NCI-H524 treated with DMSO at 0.1 percent for 48 hours (cell line): Measurements from ENCODE around the gene MCM6.
A peak's percentile ranks its signal among the peaks of the same experiment; 100 is the strongest.
"Not testable (repeated sequence)": the region's sequence is repeated elsewhere in the genome, so short reads cannot be mapped to it uniquely, and the experiment has no call there.

Experiments used
- DNase-seq: peaks from one replicate; lab custom pipeline; 2025; lab: John Stamatoyannopoulos, UW

MCM6 gene

DNA sequence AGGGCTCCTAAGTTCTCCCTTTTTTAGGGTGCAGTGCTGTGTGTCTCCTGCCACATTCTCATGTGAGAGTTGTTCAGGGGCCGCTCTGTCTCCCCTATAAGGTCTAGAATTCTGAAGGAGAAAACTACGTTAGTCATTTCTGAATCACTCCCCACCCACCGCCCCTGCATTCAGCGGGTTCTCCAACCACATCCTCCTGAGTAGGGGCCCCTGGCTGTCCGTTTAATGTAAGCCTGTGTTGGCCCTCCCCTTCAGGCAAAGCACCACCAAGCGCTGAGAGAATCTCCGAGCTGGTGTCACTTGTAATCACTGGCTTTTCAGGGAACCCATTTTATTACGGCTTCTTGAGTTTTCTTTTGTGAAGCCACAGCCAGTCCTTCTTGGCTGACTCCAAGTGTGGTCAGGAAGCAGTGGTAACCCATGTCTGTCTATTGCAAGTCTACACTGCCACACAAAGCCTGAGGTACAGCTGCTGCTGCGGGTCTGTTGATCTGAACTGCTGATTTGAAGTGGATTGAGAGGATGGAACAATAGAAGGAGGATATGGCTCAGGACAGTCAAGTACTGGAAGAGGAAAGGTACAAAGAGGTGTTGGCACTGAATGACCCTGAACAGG, 56.1 kb downstream of the MCM6 start:
- DNase-seq = no peak

DNA sequence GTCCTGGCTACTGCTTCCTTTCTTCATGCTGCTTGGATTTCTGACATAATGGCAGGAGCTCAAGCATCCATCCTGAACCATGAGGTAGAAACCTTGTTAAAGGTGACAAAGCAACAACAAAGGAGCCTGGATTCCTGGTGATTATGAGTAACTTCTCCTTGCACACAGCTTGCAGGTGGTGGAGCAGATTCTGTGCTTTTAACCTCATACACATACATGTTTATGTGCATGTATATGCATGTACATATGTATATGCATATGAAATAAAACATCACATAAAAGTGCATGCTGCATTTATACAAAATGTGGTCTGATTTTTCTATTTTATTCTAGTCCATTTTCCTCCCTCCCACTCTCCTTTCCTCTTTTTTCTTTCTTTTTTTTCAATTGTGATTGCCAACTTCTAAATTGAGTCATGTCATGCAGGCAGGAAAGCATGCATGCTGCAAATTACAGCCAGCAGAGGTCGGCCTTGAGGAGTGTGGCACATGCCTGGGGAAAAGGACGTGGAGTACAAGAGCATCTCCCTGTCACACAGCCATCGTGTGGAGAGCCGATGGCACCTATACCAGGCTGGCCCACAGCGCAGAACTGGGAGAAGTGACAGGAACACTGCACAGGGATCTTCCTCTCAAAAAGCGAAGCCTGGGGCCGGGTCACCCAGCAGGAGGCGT, 57.2 kb downstream of the MCM6 start:
- DNase-seq = no peak

- no peak for DNase-seq
Observed at GRCh38 chr2:135817951-135818350, 58.3 kb downstream of the MCM6 start.

DNA sequence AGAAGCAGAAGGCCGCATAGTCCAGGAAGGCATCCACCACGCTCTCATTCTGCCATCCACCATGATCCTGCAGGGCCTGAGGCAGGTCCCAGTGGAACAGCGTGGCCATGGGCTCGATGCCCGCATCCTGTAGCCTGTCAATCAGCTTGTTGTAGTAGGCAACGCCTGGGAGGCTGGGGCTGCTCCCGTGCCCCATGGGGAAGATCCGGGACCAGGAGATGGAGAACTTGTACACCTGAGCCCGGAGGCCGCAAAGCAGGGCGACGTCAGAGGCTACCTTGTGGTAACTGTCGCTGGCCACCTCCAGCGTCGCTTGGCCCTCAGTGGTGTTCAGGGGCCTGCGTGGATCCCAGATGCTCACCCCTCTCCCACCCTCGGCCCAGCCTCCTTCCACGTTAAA, 58.8 kb downstream of the MCM6 start:
- no peak for DNase-seq

GRCh38 chr2:135815269-135815668, 61.0 kb downstream of the MCM6 start:
- no peak for DNase-seq

GRCh38 chr2:135812907-135813511, 63.2 kb downstream of the MCM6 start:
- no peak for DNase-seq

DNA sequence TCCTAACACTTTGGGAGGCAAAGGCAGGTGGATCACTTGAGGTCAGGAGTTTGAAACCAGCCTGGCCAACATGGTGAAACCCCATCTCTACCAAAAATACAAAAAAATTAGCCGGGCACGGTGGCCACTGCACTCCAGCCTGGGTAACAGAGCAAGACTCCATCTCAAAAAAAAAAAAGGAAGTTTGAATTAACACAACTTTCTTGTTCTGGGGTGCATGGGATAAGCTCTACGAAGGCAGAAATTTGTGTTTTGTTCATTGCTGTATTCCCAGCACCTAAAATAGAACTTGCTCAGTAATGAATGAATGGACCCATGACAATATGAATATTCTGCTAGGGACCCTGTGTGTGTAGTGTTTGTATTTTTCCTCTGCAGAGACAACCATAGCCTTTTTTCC, 68.4 kb downstream of the MCM6 start:
- DNase-seq = not testable (repeated sequence)

GRCh38 chr2:135803278-135803677, 73.0 kb downstream of the MCM6 start:
- no peak for DNase-seq

DNA sequence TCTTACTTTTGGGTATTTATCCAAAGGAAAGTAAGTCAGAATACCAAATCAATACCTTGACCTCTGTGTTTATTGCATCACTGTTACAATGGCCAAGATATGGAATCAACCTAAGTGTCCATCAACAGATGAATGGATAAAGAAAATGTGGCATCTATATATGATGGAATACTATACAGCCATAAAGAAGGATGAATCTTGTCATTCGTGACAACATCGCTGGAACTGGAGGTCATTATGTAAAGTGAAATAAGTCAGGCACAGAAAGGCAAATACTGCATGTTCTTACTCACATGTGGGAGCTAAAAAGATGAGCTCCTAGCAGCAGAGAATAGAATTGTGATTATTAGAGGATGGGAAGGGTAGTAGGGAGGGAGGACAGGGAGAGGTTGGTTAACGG, 73.9 kb downstream of the MCM6 start:
- DNase-seq = no peak

GRCh38 chr2:135800513-135801460, 75.5 kb downstream of the MCM6 start:
- no peak for DNase-seq

- no peak for DNase-seq
Observed at GRCh38 chr2:135799738-135800137, 76.5 kb downstream of the MCM6 start.

DNA sequence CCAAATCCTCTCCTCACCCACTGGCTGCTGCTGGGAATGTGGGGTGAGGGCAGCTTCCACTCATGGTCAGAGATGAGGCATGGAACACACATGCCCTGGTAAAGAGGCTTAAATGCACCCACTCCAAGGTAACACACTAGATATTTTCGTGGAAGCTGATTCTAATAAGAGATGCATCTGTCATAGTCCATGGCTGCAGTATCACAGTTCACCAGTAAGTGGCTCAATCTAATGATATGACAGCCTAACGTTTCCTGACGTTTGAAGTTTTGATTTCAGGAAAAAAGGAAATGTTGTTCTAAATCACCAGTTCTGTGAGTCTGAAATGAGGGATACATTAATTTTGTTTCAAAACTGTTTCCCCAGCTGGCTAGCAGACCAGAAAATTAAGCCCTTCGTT, 77.5 kb downstream of the MCM6 start:
- DNase-seq = no peak

- DNase-seq = no peak
Observed at GRCh38 chr2:135798275-135798705, 78.0 kb downstream of the MCM6 start.

GRCh38 chr2:135797497-135798274, 78.6 kb downstream of the MCM6 start:
- peak; percentile 24 for DNase-seq

DNA sequence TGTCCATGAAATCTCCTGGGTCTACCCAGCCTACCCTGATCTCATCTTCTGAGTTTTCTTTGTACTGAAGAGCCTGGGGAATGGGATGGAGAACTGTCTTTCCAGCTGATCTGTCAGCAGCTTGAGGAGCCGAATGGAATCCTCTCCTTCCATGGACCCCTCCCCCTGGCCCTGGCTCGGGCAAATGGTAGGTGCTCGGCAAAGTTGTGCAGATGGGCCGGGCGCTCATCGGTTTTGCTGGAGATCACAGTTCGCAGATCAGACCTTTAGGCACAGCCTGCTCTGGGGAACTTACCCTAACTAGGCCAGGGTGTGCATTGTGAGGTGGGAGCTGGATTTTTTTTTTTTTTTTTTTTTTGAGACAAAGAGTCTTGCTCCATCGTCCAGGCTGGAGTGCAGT, 79.6 kb downstream of the MCM6 start:
- DNase-seq = no peak

DNA sequence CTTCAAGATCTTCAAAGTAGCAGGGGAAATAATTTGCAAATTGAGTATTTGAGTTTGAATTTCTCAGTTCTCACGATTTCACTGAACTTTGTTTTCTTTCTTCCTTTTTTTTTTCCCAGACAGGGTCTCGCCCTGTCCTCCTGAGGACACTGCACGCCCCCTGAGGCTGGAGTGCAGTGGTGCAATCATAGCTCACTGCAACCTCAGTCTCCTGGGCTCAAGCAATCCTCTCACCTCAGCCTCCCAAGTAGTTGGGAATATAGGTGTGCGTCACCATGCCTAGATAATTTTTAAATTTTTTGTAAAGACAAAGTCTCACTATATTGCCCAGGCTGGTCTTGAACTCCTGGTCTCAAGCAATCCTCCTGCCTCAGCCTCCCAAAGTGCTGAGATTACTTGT, 80.6 kb downstream of the MCM6 start:
- not testable (repeated sequence) for DNase-seq

GRCh38 chr2:135792401-135793150, 83.7 kb downstream of the MCM6 start:
- DNase-seq = no peak

GRCh38 chr2:135791418-135792190, 84.6 kb downstream of the MCM6 start:
- DNase-seq = no peak

- no peak for DNase-seq
Observed at GRCh38 chr2:135790423-135790822, 85.8 kb downstream of the MCM6 start.
